ENCODE measurements around the gene APLN.
A peak's percentile ranks its signal among the peaks of the same experiment; 100 is the strongest.

Gene APLN

GRCh38 chrX:129640737-129641136, 14.0 kb downstream of the APLN start:
- no peak for DNase-seq (ENCODE audit: low spot score)

DNA sequence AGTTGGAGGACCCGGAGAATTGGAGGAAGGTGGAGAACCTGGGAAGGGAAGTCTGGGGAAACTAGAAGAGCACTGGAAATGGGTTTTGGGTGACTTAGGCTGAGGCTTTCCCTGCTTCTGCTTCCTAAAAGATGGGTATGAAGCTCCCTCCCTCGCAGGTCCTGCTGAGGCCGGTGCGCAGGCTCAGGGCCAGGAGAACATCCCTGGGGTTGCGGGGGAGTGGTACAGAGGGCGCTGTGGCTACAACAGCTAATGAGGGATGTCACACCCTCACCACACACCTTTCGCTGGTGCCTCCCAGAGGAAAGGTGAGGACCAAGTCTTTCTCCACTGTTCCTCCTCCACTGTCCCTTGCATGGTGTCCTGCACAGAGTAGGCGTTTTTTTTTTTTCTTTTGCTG, 15.8 kb downstream of the APLN start:
- DNase-seq (ENCODE audit: low spot score): no peak

- DNase-seq (ENCODE audit: low spot score): no peak
Measured at GRCh38 chrX:129637217-129638109, 17.3 kb downstream of the APLN start.

DNA sequence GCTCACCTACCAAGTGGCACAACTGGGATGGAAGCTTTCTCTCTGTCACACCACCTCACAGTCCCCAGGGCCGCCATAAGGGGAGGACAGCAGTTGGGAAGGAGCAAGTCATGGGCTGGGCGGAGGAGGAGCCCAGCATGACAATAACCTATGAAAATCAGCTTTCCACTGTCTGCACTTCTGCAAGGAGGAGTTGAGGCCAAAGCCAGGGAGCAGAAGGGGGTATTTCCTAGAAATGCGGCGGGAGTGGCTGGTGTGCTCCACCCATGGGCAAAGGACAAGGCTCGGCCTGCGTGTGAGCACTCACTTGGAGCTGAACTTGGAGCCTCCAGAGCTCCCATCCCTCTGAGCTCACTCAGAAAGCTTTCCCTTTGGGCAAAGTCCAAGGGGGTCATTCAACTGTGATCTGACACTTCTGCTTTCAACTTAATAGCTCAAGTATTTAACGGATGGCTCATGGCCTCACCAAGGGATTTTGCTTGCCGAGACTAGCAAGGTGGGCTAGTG, 18.5 kb downstream of the APLN start:
- no peak for DNase-seq (ENCODE audit: low spot score)

DNA sequence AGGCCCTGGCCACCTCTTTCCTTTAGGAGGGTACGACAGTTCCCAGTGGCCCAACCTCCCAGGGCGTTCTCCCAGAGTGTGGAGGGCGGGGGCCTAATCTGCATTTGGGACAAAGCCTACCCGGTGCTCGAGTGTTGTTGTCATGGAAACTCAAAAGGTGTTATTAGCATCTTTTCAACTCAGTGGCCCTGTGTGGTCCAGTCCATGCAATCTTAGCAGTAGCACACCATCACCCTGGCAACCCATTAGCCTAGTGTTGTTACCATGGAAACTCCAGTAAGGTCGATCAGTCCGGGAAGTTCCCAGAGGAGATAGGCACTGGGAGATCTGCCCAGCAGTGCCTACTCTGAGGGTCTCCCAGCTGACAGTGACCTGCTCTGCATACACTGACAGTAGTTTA, 20.2 kb downstream of the APLN start:
- DNase-seq (ENCODE audit: low spot score): no peak

DNA sequence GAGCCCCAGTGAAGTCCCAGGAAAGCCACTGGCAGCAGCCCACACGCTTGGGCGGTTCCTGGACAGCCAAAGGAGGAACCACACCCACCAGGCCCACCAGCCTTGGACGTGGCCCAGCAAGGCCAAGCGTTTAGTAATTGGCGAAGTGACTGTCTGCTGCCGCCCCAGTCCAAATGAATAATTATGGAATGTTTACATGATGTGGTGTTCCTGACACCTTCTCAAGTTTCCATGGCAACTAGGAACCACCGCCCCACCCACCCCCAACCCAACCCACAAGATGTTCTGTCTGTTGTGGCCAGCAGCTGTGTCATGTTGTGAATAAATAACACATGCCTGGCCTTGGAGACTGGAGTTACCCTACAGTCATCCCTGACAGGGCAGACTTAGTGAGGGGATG, 22.3 kb downstream of the APLN start:
- no peak for DNase-seq (ENCODE audit: low spot score)

DNA sequence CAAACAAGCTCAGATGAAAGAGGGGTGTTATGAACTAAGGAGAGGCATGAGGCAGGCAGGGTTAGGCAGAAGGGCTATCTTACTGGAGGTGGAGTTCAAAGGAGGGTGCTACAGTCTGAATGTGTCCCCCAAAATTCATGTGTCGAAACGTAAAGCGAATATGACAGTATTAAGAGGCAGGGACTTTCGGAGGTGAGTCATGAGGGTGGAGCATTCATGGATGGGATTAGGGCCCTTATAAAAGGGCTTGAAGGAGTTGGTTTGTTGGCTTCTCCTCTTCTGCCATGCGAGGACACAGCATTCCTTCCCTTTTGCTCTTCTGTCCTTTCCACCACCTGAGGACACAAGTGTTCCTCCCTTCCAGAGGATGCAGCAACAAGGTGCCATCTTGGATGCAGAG, 22.9 kb downstream of the APLN start:
- no peak for DNase-seq (ENCODE audit: low spot score)

DNA sequence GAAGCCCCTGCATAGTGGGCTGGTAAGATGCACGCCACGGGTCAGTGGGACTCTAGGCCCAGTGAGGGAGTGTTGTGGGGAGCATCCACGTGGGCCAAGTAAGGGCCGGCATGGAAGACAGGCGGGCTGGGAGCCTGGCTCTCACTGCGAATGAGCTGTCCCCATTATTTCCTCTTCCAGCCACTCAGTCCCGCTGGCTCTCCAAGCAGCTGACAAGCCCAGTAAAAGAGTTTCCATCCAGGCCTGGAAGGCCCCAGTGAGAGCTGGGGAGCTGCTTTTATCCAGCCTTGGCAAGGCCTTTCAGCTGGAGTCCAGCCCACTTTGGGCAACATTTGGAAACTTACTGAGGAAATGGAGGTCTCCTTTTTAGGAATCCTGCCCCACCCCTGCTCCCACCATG, 24.9 kb downstream of the APLN start:
- DNase-seq (ENCODE audit: low spot score): no peak

DNA sequence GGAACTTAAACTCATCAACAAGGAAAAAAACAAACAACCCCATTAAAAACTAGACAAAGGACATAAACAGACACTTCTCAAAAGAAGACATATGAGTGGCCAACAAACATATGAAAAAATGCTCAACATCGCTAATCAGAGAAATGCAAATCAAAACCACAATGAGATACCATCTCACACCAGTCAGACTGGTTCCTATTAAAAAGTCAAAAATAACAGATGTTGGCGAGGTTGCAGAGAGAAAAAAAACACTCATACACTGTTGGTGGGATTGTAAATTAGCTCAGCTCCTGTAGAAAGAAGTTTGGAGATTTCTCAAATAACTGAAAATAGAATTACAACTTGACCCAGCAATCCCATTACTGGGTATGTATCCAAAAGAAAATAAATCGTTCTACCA, 28.7 kb downstream of the APLN start:
- no peak for DNase-seq (ENCODE audit: low spot score)

- peak; percentile 78 for DNase-seq (ENCODE audit: low spot score)
Measured at GRCh38 chrX:129622757-129623301, 31.9 kb downstream of the APLN start.

- no peak for DNase-seq (ENCODE audit: low spot score)
Measured at GRCh38 chrX:129618997-129619396, 35.8 kb downstream of the APLN start.

GRCh38 chrX:129617420-129617819, 37.3 kb downstream of the APLN start:
- no peak for DNase-seq (ENCODE audit: low spot score)

DNA sequence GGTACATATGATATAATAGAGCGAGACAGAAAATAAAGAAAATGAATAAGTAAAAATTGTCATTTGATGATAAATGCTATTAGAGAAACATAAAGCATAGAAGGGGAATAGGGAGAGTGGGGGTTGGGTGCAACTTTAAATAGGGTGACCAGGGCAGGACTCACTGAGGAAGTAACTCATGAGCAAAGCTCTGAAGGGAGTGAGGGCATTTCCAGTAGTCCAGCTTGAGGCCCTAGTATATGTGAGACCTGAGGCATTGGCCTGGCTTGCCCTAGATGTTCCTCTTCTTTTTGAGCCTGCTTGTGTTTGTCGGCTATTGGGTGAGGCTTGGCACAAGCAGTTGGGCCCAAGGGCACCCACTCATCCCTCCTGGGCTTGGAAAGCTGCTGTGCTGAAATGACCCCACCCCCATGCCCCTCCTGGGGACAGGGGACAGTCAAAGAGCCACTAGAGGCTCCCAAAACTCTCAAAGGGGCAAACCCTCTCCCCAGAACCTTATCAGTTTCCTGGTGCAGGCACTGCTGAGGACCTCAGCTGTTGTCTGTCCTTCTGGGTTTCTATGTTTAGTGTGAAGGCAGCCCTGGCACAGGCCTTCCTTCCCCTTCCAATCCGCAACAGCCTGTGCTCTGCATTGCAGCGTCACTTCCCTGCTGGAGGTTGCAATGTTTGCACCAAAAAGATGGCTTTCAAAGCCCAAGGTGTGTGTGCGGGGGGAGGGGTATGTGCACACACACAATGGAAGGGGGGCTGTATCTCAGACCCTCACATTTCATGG, 40.1 kb downstream of the APLN start:
- DNase-seq (ENCODE audit: low spot score): no peak

- DNase-seq (ENCODE audit: low spot score): no peak
Measured at GRCh38 chrX:129613596-129613995, 41.2 kb downstream of the APLN start.

DNA sequence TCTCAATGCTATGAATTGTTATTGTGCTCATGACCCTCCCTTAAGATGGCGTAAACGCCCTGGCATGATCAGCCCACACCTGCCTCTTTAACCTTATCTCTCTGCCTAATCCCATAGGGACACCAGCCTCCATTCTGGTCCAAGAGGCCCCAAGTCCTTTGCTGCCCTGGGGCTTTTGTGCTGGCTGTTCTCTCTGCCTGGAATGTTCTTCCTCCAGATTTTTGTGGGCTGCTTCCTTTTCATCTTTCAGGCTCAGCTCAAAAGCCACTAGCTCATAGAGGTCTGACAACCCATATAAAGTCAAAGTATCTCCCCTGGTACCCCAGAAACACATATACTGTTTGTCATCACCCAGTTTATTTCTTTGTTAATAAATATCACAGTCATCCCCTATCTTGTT, 42.4 kb downstream of the APLN start:
- no peak for DNase-seq (ENCODE audit: low spot score)

DNA sequence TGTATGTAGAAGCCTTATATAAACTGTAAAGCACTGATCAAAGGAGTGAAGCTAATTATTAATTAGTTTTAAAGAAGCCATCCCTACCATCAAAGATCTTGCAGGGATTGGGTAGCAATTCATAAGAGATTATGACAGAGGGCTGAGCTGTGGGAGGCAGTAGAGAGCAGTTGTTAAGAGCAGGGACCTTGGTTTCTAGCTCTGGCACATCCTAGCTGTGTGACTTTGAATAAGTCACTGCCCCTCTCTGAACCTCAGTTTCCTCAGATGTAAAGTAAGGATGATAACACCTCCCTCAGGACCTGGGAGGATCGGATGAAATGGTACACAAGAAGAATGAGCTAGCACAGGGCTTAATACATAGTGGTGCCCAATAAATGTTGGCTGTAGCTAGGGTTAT, 45.4 kb downstream of the APLN start:
- no peak for DNase-seq (ENCODE audit: low spot score)

DNA sequence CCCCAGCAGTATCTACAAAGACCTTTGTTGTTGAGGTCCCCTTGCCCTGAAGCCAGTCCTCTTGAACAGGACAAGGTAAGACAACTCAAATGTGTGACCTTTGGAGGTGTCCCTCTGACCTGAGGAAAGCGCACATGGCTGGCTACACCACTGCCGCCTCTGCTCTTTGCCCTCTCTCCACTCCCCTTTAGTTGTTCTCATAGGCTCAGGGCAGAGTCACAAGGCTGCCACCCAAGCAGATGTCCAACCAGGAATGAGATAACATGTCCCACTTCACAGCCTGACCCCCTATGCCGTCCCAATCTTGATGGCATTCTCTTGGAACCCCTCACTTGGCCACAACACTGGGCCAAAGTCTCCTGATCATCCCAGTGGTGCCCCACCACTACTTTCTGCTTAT, 46.3 kb downstream of the APLN start:
- no peak for DNase-seq (ENCODE audit: low spot score)

DNA sequence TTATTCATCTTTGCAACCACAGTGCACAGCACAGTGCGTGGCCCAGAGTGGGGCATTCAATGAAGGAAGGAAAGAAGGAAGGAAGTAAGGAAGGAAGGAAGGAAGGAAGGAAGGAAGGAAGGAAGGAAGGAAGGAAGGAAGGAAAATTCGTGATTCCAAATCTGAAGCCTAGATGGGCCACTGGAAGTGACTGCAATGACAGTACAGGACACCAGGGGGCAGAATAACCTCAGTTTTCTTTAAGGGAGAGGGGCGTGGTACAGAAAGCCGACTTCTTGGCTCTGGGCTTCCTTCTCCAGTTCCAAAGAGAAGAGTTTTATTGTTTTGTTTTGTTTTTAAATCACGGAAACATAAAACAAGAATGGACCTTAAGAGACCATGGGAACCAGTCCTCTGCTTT, 47.8 kb downstream of the APLN start:
- peak; percentile 59 for DNase-seq (ENCODE audit: low spot score)

DNA sequence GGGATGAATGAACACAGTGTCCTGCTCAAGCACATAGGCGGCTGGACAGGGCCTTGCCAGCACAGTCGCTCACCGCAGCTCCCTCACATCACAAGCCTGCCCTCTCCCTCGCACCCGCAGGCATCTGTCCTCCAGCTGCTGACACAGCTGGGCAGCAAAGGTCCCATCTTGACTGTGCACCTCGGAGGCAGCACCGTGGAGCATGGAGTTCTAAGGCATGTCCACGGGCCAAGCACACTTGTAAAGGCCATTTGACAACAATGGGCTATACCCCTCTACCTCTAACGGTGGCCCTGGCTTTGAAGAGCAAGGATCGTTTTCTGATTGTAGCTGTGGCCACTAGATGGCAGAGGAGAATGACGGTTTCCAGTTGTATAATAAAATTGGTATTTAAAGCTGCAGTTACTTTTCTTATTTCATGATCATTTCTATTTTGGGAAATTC, 53.8 kb downstream of the APLN start:
- DNase-seq (ENCODE audit: low spot score): peak; percentile 41

DNA sequence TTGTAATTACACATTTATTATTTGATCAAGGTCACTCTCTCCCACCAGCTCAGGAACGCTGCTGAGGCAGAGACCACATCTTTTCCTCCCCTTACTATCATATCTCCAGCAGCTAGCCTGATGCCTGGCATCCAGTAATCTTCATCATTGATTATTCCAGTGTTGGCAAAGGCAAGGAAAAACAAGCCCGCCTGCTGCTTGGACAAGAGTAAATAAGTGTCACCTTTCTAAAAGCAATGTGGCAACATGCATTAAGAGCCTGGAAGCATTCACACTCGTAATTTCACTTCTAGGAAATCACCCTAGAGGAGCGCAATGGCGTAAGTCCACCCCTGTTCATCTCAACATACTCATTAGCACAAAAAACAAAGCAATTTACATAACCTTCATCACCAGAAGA, 54.8 kb downstream of the APLN start:
- DNase-seq (ENCODE audit: low spot score): no peak

- no peak for DNase-seq (ENCODE audit: low spot score)
Measured at GRCh38 chrX:129599499-129599898, 55.3 kb downstream of the APLN start.

DNA sequence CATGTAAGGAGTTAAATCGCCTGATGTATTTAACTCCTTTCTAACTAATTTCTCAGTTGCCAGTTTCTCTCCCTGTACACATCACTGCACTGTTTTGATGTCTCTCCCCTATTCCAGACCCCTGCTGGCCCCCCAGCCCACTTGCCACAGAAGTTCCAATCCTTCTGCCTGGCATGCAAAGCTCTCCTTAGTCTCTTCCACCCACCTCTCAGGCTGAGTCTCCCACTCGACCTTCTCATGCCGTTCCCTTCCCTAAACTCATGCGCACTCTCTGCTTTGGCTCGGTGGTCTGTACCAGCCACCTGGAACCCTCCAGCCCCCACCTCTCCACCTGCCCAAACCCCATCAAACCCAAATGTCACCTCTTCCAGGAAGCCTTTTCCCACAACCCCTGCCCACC, 56.9 kb downstream of the APLN start:
- no peak for DNase-seq (ENCODE audit: low spot score)

DNA sequence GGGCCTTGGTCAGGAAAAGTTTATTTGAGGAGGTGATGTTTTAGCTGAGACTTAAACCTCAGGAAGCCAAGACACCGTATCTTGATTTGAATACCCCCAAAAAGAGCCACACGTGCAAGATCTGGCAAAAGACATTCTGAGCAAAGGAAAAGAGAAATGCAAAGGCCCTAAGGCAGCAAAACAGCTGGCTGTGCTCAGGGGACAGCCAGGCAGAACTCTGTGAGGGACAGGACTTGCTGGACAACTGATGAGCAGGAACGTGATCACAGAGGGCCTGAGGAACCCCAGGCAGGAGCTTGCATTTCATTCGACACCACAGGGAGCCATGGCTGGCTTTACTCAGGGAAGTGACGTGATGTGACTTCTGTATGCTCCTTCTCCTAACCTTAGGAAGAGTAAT, 58.7 kb downstream of the APLN start:
- DNase-seq (ENCODE audit: low spot score): no peak

Data from kidney capillary endothelial cell (primary cell).